Suprapubic skin (tissue), 3 donors: ENCODE data around the gene PAXX.

Experiments
- CTCF ChIP-seq, 2 donors: fragments of 200-600 bp in 1 of 2; fragments of 450-650 bp in 1 of 2; sonication (generic) in 1 of 2; IDR thresholded peaks; one replicate each; pipeline ENCODE4 v1.5.1; 2016 to 2019; ENCODE audit warnings: antibody characterized with exemption in 2 of 2, mild to moderate bottlenecking in 1 of 2, moderate library complexity in 1 of 2
- EP300 ChIP-seq: sonication (generic); formaldehyde crosslinking; IDR thresholded peaks from one replicate; pipeline ENCODE4 v1.6.1; 2017; ENCODE audit warnings: antibody characterized with exemption

DNA sequence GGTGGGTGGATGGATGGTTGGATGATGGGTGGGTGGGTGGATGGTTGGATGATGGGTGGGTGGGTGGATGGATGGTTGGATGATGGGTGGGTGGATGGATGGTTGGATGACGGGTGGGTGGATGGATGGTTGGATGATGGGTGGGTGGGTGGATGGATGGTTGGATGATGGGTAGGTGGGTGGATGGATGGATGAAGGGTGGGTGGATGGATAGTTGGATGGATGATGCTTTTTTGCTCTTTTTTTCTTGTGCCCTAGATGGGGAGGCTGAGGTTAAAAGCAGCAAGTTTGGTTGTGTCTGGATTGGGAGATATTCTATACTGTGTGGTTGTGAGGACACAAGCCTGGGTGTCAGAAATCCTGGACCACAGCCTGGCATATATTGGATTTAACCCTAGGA, 34.8 kb upstream of the PAXX start:
- TF ChIP-seq EP300 (no peak), CTCF (IDR thresholded peaks at IDR 0.05) (no peak)
